Measurements from ENCODE around the gene SLITRK3. TPM values are rescaled to one million over a fixed set of nuclear protein-coding genes. Genes with fewer than 3 reads are reported as not detected.

SLITRK3 gene
- total RNA-seq, 1 donor from 2014 or later, result not detected

DNA sequence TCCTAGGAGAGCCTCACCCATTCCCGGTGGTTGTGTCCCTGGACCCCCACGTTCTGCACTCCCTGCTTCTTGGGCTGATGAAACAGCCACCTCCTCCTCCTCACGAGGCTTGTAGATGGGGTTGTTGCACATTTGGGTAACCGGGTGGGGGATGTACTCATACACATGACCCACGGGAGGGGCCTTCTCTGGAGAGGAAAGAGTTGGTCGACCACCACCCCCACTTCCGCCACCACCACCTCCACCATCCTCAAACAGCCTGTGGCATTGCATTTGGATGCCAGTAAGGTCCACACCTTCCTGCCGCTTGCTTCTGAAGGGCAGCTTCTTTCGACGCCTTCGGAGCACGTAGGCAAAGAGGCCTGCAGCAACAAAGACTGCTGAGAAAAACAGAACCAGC is 7.7 kb downstream of the SLITRK3 start:
- H3K9me3 Mint-ChIP-seq (ENCODE audit: low read depth), result no peaks in the 10 kb centered on the region
- H3K4me1 Mint-ChIP-seq (ENCODE audit: low read depth), result peaks cover 13% of the 10 kb centered on the region
- H3K27me3 Mint-ChIP-seq (ENCODE audit: low read depth), result peaks cover 53% of the 10 kb centered on the region
- no peak overlapping the region for H3K27ac Mint-ChIP-seq (ENCODE audit: unreplicated experiment)
- H3K36me3 Mint-ChIP-seq (ENCODE audit: low read depth), result no peaks in the 10 kb centered on the region
- H3K4me3 Mint-ChIP-seq (ENCODE audit: unreplicated experiment), result no peak overlapping the region
- peak; percentile 72 for DNase-seq (ENCODE audit: low spot score)
- TF ChIP-seq CTCF (IDR thresholded peaks at IDR 0.05), result no peak

GRCh38 chr3:165185707-165186327 is 10.4 kb downstream of the SLITRK3 start:
- no peaks in the 10 kb centered on the region for H3K36me3 Mint-ChIP-seq (ENCODE audit: low read depth)
- H3K27ac Mint-ChIP-seq (ENCODE audit: unreplicated experiment), result no peak overlapping the region
- no peaks in the 10 kb centered on the region for H3K9me3 Mint-ChIP-seq (ENCODE audit: low read depth)
- no peak overlapping the region for H3K4me3 Mint-ChIP-seq (ENCODE audit: unreplicated experiment)
- peaks cover 4% of the 10 kb centered on the region for H3K4me1 Mint-ChIP-seq (ENCODE audit: low read depth)
- DNase-seq (ENCODE audit: low spot score), result no peak
- H3K27me3 Mint-ChIP-seq (ENCODE audit: low read depth), result peaks cover 38% of the 10 kb centered on the region
- TF ChIP-seq CTCF (IDR thresholded peaks at IDR 0.05), result peak; percentile 95

GRCh38 chr3:165181556-165181955 is 14.6 kb downstream of the SLITRK3 start:
- TF ChIP-seq CTCF (IDR thresholded peaks at IDR 0.05), result no peak
- peaks cover 23% of the 10 kb centered on the region for H3K27me3 Mint-ChIP-seq (ENCODE audit: low read depth)
- no peak overlapping the region for H3K27ac Mint-ChIP-seq (ENCODE audit: unreplicated experiment)
- H3K36me3 Mint-ChIP-seq (ENCODE audit: low read depth), result no peaks in the 10 kb centered on the region
- DNase-seq (ENCODE audit: low spot score), result no peak
- no peaks in the 10 kb centered on the region for H3K9me3 Mint-ChIP-seq (ENCODE audit: low read depth)
- H3K4me3 Mint-ChIP-seq (ENCODE audit: unreplicated experiment), result no peak overlapping the region
- H3K4me1 Mint-ChIP-seq (ENCODE audit: low read depth), result peaks cover 4% of the 10 kb centered on the region

DNA sequence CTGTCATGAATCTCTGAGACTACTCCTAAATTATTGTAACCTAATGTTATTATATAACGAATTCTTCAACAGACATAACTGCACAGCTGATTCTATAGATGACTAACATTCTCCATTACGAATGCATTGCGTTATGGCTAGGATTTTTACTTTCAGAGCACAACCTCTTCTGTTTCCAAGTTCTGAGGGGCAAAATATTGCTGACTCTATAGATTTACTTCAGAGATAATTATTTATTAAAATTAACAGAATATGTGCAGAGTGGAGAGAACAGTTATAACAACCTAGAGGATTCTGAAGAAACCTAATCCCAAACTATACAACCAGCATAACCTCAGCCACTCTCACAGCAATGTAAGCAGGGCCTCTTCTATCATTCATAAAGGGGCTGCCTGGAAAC is 25.9 kb downstream of the SLITRK3 start:
- peaks cover 4% of the 10 kb centered on the region for H3K9me3 Mint-ChIP-seq (ENCODE audit: low read depth)
- no peaks in the 10 kb centered on the region for H3K4me1 Mint-ChIP-seq (ENCODE audit: low read depth)
- no peak overlapping the region for H3K4me3 Mint-ChIP-seq (ENCODE audit: unreplicated experiment)
- no peak overlapping the region for H3K27ac Mint-ChIP-seq (ENCODE audit: unreplicated experiment)
- peaks cover 18% of the 10 kb centered on the region for H3K27me3 Mint-ChIP-seq (ENCODE audit: low read depth)
- no peak for TF ChIP-seq CTCF (IDR thresholded peaks at IDR 0.05)
- no peak for DNase-seq (ENCODE audit: low spot score)
- no peaks in the 10 kb centered on the region for H3K36me3 Mint-ChIP-seq (ENCODE audit: low read depth)

- Mint-ChIP-seq H3K4me3 (ENCODE audit: unreplicated experiment) (no peak overlapping the region), H3K36me3 (ENCODE audit: low read depth) (no peaks in the 10 kb centered on the region), H3K27me3 (ENCODE audit: low read depth) (peaks cover 18% of the 10 kb centered on the region), H3K9me3 (ENCODE audit: low read depth) (peaks cover 4% of the 10 kb centered on the region), H3K4me1 (ENCODE audit: low read depth) (no peaks in the 10 kb centered on the region), H3K27ac (ENCODE audit: unreplicated experiment) (no peak overlapping the region)
- TF ChIP-seq CTCF (IDR thresholded peaks at IDR 0.05), result no peak
- DNase-seq (ENCODE audit: low spot score), result peak; percentile 48
Observed at GRCh38 chr3:165169368-165169767, 26.8 kb downstream of the SLITRK3 start.

Data from chondrocyte (in vitro differentiated cells).